ENCODE data around the gene DNASE1. TPM values are rescaled to one million over a fixed set of nuclear protein-coding genes. Genes with fewer than 3 reads are reported as not detected.

The DNASE1 gene
- total and polyA plus RNA-seq, 9 of the 15 experiments (the other 6 are each of a cell fraction or from before 2014, with no cell fraction given) = 0.53 to 10.1 (median 5.9) TPM

- POLR2A ChIA-PET = interaction anchor here (0.9 kb wide), 1 partner anchor 13 kb away, joined by 3 read pairs; no protein-coding TSS in a partner anchor
- Histone ChIP-seq H3K4me2 (ENCODE audit: insufficient read depth, low read length) (no peak overlapping the region), H3K27ac (ENCODE audit: extremely low read depth, low read depth, low read length) (no peak overlapping the region), H3K36me3 (ENCODE audit: control insufficient read depth, insufficient read depth, low read length) (peaks cover 91% of the 10 kb centered on the region; the same call in 2 of the 3 replicates), H2AFZ (ENCODE audit: low read depth, low read length) (no peak overlapping the region), H3K9me1 (ENCODE audit: control insufficient read depth, insufficient read depth, low read length) (no peaks in the 10 kb centered on the region), H4K20me1 (replicated peaks; ENCODE audit: control insufficient read depth, insufficient read depth, low read length) (no peaks in the 10 kb centered on the region; the same call in 1 of the 2 replicates), H3K9ac (ENCODE audit: insufficient read depth in 1 of 2, low read depth in 2 of 2, low read length in 2 of 2) (peak overlapping the region in 1 of 2 experiments; percentile 23; a peak in 1 of 4 replicates), H3K4me3 (no peak overlapping the region), H3K4me1 (replicated peaks in 1 of 2; ENCODE audit: control insufficient read depth in 2 of 2, insufficient read depth in 2 of 2, low read length in 2 of 2) (peaks cover 0 to 5% of the 10 kb centered on the region in 2 experiments; a peak in 2 of 5 replicates), H3K9me3 (replicated peaks; ENCODE audit: control insufficient read depth, insufficient read depth, low read depth, low read length) (no peaks in the 10 kb centered on the region), H3K79me2 (ENCODE audit: control insufficient read depth, insufficient read depth, low read length) (no peaks in the 10 kb centered on the region), H3K27me3 (ENCODE audit: control insufficient read depth in 2 of 2, insufficient read depth in 2 of 2, low read length in 2 of 2) (no peaks in the 10 kb centered on the region)
- intact Hi-C loops (cut with micrococcal nuclease) (no loop called here), in situ Hi-C loops (cut with MboI) (no loop called here)
- ATAC-seq (no peak), FAIRE-seq (no peak), DNase-seq (ENCODE audit: extremely low read depth in 1 of 4, low spot score in 3 of 4) (no peak)
- no TSS peak for BruUV-seq (replicated peaks)
- TF ChIP-seq POLR2G (IDR thresholded peaks at IDR 0.05; ENCODE audit: low read depth, low read length) = peak; percentile 60
- no peak for TF ChIP-seq SMARCA5 (IDR thresholded peaks at IDR 0.05)
- TF ChIP-seq BRD9 (IDR thresholded peaks at IDR 0.05; ENCODE audit: low read depth, partially characterized antibody) = no peak
- TF ChIP-seq JUNB (CRISPR knock-in tag; conservative IDR thresholded peaks at IDR 0.05) = no peak
- TF ChIP-seq RBM22 (IDR thresholded peaks at IDR 0.05; ENCODE audit: low read depth, low read length, poor library complexity, severe bottlenecking) = peak; percentile 62
- TF ChIP-seq YBX1 (IDR thresholded peaks at IDR 0.05) = no peak
- TF ChIP-seq CBFB (CRISPR knock-in tag; IDR thresholded peaks at IDR 0.05) = no peak
- TF ChIP-seq SRSF1 (IDR thresholded peaks at IDR 0.05; ENCODE audit: low read depth, low read length) = no peak
- no peak for TF ChIP-seq CBFA2T3 (IDR thresholded peaks at IDR 0.05)
- TF ChIP-seq, protein P1, sequence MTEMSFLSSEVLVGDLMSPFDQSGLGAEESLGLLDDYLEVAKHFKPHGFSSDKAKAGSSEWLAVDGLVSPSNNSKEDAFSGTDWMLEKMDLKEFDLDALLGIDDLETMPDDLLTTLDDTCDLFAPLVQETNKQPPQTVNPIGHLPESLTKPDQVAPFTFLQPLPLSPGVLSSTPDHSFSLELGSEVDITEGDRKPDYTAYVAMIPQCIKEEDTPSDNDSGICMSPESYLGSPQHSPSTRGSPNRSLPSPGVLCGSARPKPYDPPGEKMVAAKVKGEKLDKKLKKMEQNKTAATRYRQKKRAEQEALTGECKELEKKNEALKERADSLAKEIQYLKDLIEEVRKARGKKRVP (CRISPR knock-in tag; IDR thresholded peaks at IDR 0.05) = no peak
- WGBS (ENCODE audit: insufficient coverage, low coverage, missing lambda C conversion rate) = 92% methylated on average over 18 of the region's 31 CpGs
- CTCF ChIA-PET (ENCODE audit: low intra/inter-chr PET ratio) = no interaction called here
Observed at GRCh38 chr16:3664187-3664896, 9.9 kb downstream of the DNASE1 start.
